T-helper 1 cell treated with Interleukin-12 subunit alpha and Interleukin-12 subunit beta and Interleukin-4 antibody, amounts not matched to agents 30 ng/mL and 1 ng/mL, for 36 hours (primary cell): ENCODE data around the gene CHIC2. TPM values are rescaled to one million over a fixed set of nuclear protein-coding genes. Genes with fewer than 3 reads are reported as not detected.

Experiments
- intact Hi-C: fragments of 100-400 bp; cut with micrococcal nuclease; formaldehyde crosslinking; loops from one replicate; pipeline ENCODE4 v1.15.1; 2024
- total RNA-seq: library from RNA; stranded (reverse); gene quantifications from 2 replicates; pipeline ENCODE4 v1.2.3, GENCODE V29; 2022

CHIC2 gene
- total RNA-seq, 1 donor from 2014 or later, result 18.1 TPM

GRCh38 chr4:54015423-54016030 is 48.9 kb downstream of the CHIC2 start:
- intact Hi-C loops, result no loop called here

- intact Hi-C loops, result no loop called here
These were observed 49.7 kb downstream of the CHIC2 start for GRCh38 chr4:54014666-54015160.

- intact Hi-C loops, result no loop called here
These were observed 53.2 kb downstream of the CHIC2 start for GRCh38 chr4:54011201-54011600.

GRCh38 chr4:54006755-54007154 is 57.6 kb downstream of the CHIC2 start:
- intact Hi-C loops, result loop anchor here (2.0 kb wide), 1 partner anchor 56 kb away; no protein-coding TSS in a partner anchor

GRCh38 chr4:54005475-54005874 is 58.9 kb downstream of the CHIC2 start:
- intact Hi-C loops, result no loop called here

GRCh38 chr4:54004463-54004862 is 59.9 kb downstream of the CHIC2 start:
- intact Hi-C loops, result no loop called here

- intact Hi-C loops, result no loop called here
These were observed 62.6 kb downstream of the CHIC2 start for GRCh38 chr4:54001668-54002365.

DNA sequence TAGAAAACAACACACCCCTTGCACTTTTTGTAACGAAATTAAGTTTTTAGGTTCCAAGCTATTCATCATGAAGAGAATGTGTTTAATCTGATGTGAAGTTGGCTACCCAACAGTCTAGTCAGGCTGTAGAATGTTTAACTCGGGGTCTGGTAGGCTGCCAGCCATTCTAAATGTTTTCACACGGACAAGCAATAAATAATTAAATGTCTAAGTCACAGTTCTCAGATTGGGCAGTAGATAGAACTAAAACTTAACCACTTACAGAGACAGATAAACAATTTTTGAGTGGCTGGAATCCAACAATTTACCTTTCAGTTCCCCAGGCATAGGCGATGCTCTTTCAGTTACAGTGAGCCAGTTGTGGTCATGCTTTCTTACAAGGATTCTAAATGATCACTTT is 66.5 kb downstream of the CHIC2 start:
- intact Hi-C loops, result no loop called here

GRCh38 chr4:53994382-53995102 is 69.9 kb downstream of the CHIC2 start:
- intact Hi-C loops, result no loop called here

DNA sequence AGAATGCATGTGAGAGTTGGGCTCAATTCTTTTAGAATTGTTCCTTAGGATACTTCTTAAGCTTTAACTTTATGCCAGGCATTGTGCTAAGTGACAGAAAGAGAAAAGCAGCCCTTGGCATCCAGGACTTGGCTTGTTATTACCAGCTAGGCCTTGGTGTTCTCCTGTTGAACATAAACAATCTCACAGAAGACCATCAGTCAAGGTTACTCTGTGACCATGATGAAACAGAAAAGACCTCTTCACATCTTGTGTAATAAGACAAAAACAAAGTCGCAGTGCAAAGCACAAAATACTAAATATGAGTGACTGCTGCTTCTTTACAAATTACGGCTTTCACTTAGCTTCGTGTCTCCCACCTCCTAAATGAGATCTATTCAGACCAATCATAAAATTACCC is 71.6 kb downstream of the CHIC2 start:
- intact Hi-C loops, result no loop called here

- intact Hi-C loops, result no loop called here
These were observed 72.6 kb downstream of the CHIC2 start for GRCh38 chr4:53991821-53992220.

DNA sequence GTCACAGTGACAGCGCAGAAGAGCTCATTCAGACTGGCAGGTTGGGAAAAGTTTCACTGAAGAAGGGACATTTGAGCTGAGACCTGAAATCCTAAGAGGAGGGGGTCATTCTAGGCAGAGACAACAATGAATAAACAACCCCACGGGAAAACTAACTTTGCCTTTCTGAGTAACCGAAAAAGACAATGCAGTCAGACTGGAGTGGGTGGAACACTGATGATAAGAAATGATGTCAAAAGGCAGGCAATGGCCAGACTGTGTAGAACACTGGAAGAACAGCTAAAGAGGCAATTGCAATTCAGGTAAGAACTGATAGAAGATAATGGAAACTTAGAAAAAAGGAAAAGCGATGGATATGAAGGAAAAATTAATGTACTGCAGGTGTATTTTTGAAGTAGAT is 73.8 kb downstream of the CHIC2 start:
- intact Hi-C loops, result no loop called here

- intact Hi-C loops, result no loop called here
These were observed 76.6 kb downstream of the CHIC2 start for GRCh38 chr4:53987761-53988171.

DNA sequence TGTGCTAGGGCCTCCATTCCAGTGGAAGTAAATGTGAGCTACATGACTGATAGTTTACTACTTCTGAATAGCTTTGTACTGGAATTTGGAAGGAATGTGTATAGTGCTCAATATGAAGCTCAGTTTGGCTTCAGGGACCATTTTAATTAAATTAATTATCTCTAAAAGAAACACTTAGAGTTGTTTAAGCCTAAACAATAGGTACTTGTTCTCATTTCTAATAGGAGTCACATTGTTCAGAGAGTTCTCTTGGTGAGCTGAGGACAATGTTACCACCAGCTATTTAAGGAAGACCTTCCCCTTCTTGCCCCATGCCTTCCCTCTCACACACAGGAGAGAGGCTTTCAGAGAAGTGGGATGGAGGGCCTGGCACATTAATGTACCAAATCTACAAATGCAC is 78.3 kb downstream of the CHIC2 start:
- intact Hi-C loops, result no loop called here

DNA sequence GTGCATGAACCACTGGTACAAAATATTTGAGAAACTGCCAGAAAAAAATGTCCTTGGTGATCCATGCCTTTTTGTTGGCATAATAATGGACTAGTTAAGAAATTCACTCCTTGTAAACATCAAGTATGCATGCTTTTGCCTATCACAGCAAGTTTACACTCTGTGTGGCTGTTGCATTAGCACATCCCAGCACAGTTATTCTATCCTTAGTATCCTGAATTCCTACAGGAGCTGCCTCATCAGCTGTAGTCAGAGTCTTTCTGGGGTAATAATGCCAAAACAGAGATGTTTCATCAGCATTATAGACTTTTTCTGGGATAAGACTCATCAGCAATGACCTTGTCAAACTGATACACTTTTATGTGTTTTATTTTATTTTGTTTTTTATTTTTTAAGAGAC is 82.8 kb downstream of the CHIC2 start:
- intact Hi-C loops, result no loop called here

DNA sequence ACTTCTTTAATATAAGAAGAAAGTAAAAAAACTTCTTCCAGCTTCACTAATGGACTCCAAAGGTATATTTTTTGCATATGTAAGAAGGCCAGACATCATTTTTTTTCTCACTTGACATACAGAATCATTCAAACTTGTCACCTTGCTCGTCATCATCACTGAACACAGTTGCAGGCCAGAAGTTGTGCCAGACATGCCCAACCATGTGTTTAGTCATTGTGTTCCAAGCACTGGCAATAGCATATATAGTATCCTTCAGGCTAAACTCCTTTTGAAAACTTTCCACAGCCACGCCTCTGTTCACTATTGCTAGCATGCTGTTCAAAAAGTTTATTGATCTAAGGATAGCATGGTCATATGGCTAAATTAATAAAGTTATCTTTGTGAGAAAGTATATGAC is 83.3 kb downstream of the CHIC2 start:
- intact Hi-C loops, result no loop called here

GRCh38 chr4:53974561-53974960 is 89.8 kb downstream of the CHIC2 start:
- intact Hi-C loops, result no loop called here

DNA sequence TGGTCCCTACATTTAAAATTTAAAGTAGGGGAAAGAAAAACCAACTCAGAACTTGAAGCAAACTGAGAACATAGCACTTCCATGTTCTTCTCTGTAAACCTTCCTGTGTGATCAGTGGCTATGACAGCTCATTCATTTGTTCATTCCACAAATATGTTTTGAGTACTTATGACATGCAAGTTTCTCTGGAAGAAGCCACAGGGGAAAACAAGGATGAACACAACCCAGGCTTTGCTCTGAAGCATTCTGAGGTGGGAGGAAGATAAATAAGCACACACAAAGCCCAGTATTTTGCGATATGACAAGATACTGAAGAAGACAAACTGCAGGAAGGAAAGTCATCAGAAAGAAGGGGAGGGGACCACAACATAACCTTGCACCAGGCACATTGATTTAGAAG is 96.4 kb downstream of the CHIC2 start:
- intact Hi-C loops, result no loop called here

- intact Hi-C loops, result no loop called here
These were observed 100.6 kb downstream of the CHIC2 start for GRCh38 chr4:53963781-53964180.

DNA sequence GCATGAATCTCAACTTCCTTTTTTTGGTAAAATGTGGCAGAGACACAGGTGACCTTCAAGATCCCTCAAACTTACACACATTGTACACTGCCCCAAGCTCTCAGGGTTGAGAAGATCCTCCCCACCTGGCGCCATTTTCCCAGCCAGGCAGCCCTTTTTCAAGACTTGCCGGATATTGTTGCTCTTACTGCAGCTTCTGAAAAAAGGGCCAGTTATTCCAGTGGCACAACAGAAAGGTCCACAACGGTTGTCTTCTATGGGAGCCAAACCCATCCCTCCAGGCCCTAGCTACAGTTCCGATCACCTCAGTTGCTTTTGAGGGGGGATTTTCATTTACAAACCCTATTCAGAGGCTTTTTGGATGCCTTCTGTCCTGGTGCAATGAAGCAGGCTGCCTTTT is 101.1 kb downstream of the CHIC2 start:
- intact Hi-C loops, result no loop called here

DNA sequence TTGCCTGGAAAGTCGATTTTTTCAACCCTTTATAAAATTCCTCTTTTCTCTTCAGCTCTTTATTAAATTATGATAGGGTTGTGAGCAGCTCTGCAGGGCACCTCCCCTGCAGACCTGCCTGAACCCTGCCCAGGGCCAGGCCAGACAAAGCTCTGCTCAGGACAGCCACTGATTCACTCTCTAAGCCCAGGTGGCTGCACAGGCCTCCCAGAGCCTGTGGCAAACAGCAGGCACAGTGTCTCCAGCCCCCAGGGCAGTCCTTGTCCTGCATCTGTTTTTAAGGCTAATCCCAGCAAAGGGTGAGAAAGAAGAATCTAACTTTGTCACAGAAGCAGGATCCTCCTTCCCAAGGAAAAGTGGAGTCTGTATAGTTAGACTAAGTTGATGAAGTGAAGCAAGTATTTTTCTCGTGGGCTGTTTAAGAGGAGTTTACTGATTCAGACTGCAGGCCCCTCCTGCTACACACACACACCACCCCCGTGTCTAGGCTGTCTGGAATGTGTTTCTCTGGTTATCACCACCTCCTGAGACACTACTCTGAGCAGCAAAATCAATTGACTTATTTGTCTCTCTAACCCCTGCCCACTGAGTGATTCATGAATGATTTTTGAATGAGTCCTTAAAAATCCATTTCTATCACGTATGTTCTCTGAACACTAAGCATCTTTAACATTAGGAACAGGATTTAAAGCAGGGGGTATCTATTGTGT is 101.7 kb downstream of the CHIC2 start:
- intact Hi-C loops, result no loop called here

GRCh38 chr4:53961351-53961750 is 103.1 kb downstream of the CHIC2 start:
- intact Hi-C loops, result no loop called here
